HG02943 (cell line): ENCODE data around the gene FCGR2B.

ENCODE experiments used
- ATAC-seq: cut with Tn5 transposase; IDR thresholded peaks from one replicate; pipeline ENCODE4 v1.9.1; 2021; ENCODE audit warnings: mild to moderate bottlenecking, low read depth, moderate library complexity; ENCODE audit not compliant: unreplicated experiment

Gene FCGR2B

DNA sequence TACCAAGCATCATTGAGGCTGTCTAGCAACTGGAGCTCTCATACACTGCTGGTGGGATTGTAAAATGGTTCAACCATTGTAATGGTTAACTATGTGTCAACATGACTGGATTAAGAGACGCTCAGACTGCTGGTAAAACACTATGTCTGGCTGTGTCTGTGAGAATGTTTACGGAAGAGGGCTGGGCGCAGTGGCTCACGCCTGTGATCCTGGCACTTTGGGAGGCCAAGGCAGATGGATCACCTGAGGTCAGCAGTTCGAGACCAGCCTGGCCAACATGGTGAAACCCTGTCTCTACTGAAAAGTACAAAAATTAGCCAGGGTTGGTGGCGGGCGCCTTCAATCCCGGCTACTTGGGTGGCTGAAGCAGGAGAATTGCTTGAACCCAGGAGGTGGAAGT, 39.3 kb downstream of the FCGR2B start:
- ATAC-seq, result no peak

DNA sequence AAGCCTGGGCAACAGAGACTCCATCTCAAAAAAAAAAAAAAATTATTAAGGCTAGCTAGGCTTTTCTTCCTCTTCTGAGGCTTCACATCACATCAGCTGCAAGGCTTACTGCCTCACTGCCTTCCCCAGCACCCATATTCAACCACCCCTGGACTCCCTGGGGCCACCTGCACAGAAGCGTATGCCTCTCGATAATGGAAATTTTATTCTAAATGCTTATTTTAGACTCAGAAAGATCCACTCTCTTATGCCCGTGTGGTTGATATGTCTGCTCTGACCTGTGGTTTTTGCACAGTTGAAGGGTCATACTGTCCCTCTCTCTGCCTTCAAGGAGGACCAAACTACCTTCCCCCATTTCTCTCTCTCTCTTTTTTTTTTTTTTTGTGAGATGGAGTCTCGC, 42.6 kb downstream of the FCGR2B start:
- no peak for ATAC-seq

DNA sequence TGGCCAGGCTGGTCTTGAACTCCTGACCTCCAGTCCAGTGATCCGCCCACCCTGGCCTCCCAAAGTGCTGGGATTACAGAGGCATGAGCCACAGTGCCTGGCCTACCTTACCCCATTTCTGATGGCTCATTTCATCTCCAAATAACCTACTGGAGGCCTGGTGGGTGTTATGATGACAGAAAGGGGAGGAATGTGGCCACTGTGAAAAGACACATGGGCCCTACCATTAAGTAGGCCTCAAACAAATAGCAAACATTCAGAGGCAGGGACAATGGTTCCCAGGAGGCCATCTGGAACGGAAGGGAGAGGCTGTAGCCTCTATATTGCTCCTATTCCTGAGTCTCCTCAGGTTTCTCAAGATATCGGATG, 43.2 kb downstream of the FCGR2B start:
- no peak for ATAC-seq

GRCh38 chr1:161706482-161707347, 43.8 kb downstream of the FCGR2B start, which contains the start of gene FCRLA:
FCRLA (plus strand) TSS chr1:161707229; CDS start chr1:161707265, 36 bp downstream.
- peak; percentile 57 for ATAC-seq

GRCh38 chr1:161707503-161707902, 44.6 kb downstream of the FCGR2B start:
- ATAC-seq, result no peak

DNA sequence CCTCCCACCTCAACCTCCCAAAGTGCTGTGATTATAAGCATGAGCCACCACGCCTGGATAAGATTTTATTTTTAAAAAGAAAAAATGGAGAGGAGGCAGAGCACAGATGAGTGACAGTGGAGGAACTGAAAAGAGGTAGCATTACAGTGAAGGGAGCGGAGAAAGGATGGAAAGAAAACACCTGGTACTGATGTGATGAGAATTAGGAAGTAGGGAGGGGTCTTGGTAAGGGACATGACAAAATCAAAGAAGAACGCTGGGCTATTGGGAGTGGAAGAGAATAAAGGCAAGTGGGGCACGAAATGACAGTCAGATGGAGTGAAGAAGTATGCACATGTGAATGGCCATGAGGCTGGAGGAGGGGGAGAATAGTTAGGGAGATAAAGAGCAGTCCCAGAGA, 46.4 kb downstream of the FCGR2B start:
- ATAC-seq, result no peak

- no peak for ATAC-seq
Observed at GRCh38 chr1:161710560-161710959, 47.6 kb downstream of the FCGR2B start.

- no peak for ATAC-seq
Observed at GRCh38 chr1:161718559-161719324, 55.8 kb downstream of the FCGR2B start.

DNA sequence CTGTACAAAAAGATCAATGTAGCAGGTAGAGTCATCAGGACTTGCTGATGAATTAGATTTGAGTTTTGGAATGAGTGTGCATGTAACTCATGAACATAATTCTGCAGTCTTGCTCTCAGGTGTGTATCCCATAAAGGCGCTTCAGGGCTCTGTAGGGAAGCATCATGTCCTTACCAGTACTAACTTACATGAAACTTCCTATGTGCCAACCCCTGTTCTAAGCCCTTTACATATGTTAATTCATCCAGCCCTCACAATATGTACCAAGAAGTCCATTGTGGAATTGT, 56.3 kb downstream of the FCGR2B start:
- ATAC-seq, result no peak

DNA sequence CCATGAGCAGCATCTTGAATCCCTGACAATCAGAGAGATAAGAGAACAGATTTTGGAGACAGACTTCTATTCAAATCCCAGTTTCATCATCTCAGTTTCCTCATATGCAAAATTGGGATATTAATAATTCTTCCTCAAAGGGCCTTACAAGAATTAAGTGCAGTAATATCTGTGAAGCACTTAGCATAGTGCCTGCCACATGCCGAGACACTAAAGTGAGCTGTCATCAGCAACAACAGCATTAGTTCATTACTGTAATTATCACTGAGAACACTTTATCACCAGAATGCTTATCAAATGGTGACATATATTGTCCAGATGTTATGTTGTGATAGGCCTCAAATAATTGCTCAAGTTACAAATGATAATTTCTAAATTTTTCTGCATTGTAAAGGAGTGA, 57.5 kb downstream of the FCGR2B start:
- no peak for ATAC-seq

GRCh38 chr1:161720956-161721737, 58.2 kb downstream of the FCGR2B start, which contains the start of gene FCRLB:
FCRLB (plus strand) TSS chr1:161721544; CDS start chr1:161722673, 1,129 bp downstream.
- no peak for ATAC-seq

- ATAC-seq, result no peak
Observed at GRCh38 chr1:161721738-161722343, 58.9 kb downstream of the FCGR2B start.

GRCh38 chr1:161722406-161722805, 59.5 kb downstream of the FCGR2B start:
- ATAC-seq, result no peak

DNA sequence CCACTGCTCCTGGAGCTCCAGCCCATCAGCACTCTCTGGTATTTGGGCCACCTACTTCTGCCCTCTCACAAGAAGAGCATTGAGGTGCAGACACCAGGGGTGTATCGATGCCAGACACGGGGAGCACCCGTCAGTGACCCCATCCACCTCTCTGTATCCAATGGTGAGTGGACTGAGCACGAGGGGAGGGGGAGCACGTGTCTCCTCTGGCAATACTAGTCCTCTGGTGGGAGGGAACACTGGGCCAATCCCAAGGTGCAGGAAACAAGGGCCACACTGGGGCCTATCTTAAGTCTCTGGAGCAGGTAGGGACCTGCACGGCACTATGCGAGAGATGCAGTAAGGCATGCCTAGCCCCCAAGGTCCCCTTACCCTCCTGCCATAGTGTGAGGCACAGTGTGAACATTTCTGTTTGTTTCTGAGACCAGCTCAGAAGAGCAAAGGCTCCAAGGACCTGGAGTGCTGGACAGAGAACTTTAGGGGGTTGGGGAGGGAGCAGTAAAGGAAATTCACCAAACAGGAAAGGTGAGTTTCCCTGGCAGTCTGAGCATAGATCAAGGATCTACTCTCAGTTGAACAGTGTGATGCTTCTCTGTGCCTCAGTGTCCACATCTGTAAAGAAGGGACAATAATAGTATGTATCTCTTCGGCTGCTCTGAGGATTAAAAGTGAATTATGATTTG, 60.7 kb downstream of the FCGR2B start:
- no peak for ATAC-seq

DNA sequence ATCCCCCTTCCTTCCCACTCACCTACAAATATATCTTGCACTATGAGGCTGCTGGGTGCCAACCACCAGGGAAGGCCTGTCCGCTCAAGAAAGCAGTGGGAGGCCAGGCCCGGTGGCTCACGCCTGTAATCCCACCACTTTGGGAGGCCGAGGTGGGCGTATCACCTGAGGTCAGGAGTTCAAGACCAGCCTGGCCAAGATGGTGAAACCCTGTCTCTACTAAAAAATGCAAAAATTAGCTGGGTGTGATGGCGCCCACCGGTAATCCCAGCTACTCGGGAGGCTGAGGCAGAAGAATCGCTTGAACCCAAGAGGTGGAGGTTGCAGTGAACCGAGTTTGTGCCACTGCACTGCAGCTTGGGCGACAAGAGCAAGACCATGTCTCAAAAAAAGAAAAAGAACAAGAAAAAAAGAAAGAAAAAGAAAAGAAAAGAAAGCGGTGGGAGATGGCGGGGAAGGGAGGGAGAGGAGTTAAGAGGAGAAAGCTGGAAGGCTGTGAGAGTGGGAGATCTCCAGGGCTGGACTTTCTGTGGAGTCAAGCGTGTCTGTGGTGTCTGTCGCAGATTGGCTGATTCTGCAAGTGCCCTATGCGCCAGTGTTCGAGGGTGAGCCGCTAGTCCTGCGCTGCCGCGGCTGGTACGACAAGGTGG, 62.4 kb downstream of the FCGR2B start:
- ATAC-seq, result peak; percentile 11

GRCh38 chr1:161725908-161726472, 63.0 kb downstream of the FCGR2B start:
- ATAC-seq, result peak; percentile 28

- peak; percentile 47 for ATAC-seq
Observed at GRCh38 chr1:161726473-161727255, 63.7 kb downstream of the FCGR2B start.

DNA sequence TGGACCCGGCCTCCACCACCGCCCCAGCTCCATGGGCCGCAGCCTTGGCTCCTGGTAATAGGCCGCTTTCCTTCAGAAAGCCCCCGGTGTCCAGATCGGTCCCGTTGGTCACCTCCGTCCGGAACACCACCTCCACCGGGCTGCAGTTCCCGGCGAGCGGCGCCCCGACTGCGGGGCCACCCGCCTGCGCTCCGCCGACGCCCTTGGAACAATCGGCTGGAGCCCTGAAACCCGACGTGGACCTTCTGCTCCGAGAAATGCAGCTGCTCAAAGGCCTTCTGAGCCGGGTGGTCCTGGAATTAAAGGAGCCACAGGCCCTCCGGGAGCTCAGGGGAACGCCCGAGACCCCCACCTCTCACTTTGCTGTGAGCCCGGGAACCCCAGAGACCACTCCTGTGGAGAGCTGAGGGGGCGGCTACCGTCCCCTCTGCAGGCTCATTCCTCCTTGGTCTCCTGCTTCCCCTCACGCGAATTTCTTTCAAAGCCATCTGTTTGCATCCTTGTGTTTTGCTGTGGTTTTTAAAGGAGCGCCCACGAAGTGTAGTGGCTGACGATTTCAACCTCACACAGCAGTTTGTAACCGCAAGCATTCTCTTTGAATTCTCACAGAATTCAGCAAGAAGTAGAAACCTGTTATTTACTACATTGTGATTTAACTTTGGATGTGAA, 64.4 kb downstream of the FCGR2B start:
- no peak for ATAC-seq
